Stimulated activated CD8-positive, alpha-beta memory T cell treated with anti-CD3 and anti-CD28 coated beads, Interleukin-4, amount 100 ng/mL, for 4 hours (primary cell): ENCODE measurements around the gene SNX21.
"Not testable (repeated sequence)": the region's sequence is repeated elsewhere in the genome, so short reads cannot be mapped to it uniquely, and the experiment has no call there.

Experiments used
- DNase-seq, 2 donors: peaks; one replicate each; pipeline ENCODE4 v3.0.0-alpha.2; 2020; ENCODE audit warnings: low read depth in 2 of 2, low spot score in 1 of 2

SNX21 gene, protein sequence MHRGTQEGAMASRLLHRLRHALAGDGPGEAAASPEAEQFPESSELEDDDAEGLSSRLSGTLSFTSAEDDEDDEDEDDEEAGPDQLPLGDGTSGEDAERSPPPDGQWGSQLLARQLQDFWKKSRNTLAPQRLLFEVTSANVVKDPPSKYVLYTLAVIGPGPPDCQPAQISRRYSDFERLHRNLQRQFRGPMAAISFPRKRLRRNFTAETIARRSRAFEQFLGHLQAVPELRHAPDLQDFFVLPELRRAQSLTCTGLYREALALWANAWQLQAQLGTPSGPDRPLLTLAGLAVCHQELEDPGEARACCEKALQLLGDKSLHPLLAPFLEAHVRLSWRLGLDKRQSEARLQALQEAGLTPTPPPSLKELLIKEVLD

GRCh38 chr20:45833030-45833882, at the start of gene SNX21:
SNX21 (plus strand) TSS chr20:45833799; CDS start chr20:45833920, 121 bp downstream.
- DNase-seq: no peak

- DNase-seq: no peak
Observed at GRCh38 chr20:45788351-45788750, 45.2 kb upstream of the SNX21 start.

DNA sequence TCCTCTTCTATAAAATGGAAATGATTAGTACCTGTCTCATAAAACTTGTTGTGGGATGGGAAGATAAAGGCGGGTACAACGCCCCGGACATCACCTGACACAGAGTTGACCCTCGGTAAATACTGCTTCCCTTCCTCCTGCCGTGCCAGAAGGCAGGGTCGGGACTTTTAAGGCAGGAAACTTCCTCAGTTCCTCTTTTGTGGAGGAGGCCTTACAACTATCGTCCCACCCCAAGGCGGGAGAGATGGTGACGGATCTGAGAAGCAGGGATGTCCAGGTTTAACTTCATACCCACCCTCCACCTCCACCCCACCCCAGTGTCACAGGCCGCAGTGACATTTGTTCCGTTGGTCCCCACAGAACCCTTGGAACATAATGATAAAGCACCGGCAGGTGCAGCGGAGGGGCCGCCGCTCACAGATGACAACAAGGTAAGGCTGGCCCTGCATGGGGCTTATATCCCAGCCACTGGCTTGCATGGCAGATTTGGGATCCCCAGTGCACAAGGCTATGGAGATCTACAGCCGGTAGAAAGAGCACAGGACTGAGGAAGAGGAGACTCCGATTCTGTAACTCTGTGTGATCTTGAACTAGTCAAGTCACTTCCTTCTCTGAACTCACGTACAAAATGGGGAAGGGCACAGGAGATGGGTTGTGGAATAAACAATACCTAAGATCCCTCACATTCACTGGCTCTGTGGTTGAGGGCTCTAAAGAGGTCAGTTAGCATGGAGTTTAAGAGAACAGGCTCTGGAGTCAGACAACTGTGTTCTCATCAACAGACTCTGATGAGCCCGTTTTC, 41.1 kb upstream of the SNX21 start:
- DNase-seq: no peak

DNA sequence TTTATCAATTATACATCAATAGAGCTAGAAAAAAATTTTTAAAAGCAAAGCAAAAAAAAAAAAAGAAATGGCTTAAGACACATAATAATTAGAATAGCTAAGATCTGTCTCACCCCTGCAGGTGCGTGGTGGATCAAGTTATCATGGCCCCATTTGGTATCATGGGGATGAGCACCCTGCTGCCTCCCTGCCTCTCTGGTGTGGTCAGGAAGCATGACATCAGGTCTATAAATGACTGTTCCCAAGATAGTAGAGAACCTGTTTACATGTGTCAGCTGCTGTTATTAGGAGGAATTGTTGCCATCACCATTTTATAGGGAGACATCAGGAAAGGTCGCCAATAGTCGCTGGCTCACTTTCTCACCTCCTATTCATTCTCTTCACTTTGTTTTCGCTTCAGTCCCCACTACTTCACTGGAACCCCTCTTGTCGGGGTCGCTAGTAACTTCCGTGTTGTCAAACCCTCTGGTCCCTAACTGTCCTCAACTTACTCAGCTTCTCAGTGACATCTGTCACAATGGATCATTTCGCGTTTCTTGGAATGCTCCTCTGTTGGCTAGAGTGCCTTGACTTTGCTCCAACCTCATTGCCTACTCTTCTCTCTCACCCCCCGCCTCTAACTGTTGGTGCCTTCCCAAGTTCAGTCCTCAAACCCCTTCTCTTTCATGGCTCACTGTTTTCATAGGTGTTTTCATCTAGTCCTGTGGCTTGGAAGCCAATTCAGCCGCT, 37.1 kb upstream of the SNX21 start:
- no peak for DNase-seq

- DNase-seq: not testable (repeated sequence)
Observed at GRCh38 chr20:45797510-45797909, 36.1 kb upstream of the SNX21 start.

- not testable (repeated sequence) for DNase-seq
Observed at GRCh38 chr20:45797955-45798354, 35.6 kb upstream of the SNX21 start.

GRCh38 chr20:45798935-45799642, 34.5 kb upstream of the SNX21 start:
- peak; percentile 28 to 32 for DNase-seq

GRCh38 chr20:45801851-45802250, 31.7 kb upstream of the SNX21 start:
- DNase-seq: no peak

DNA sequence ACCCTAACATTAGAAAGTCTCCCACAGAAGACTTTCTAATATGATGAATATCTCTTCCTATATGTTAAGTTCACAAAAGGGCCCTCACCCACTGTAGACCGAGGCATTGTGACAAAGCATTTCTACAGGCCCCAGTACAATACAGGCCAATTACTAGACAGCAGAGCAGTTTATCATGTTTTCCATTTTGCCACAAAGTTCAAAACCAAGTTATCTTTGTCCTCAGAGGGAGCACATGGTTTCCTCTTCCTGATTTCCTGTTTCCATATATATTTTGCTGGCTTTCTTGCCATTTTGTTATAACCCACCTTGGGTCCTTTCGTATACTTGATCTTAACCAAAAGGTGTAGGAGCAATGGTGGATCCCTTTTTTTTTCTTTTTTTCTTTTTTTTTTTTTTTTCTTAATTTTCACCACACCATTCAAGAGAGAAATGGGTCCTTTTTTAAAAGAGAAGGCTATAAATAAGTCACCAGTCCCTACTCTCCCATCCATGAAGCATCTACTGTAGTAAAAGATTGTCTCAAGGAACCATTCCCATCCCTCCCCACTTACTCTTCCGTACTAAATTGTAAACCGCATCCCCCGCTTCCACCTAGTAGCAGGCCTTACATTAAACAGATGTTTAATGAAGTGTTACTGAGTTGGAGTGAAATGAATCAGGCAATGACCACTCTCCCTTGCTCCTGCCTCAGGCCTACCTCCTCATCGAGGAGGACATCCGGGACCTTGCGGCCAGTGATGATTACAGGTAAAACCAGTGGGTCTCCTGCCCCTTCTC, 23.2 kb upstream of the SNX21 start:
- DNase-seq: no peak

- peak; percentile 85 to 86 for DNase-seq
Observed at GRCh38 chr20:45812157-45813005, 21.2 kb upstream of the SNX21 start, which contains the start of gene UBE2C. UBE2C (plus strand) TSS chr20:45812644; CDS start chr20:45812696, 52 bp downstream.

GRCh38 chr20:45813006-45813340, 20.6 kb upstream of the SNX21 start:
- no peak for DNase-seq

- no peak for DNase-seq
Observed at GRCh38 chr20:45813489-45813888, 20.1 kb upstream of the SNX21 start.

DNA sequence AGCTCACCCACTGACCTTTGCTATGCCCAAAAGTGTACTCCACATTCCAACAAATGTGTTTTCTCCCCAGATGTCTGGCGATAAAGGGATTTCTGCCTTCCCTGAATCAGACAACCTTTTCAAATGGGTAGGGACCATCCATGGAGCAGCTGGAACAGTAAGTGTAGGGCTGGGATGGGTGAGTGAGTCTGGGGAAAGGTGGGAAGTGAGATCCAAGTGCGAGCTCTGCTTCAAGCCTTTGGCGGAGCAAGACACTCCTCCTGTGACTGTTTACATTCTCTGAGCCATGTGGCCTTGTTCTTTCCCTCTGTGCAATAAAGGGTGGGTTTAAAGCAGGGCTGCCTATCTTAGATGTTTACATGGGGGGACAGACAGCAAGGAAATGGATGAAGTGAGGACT, 19.3 kb upstream of the SNX21 start:
- no peak for DNase-seq

DNA sequence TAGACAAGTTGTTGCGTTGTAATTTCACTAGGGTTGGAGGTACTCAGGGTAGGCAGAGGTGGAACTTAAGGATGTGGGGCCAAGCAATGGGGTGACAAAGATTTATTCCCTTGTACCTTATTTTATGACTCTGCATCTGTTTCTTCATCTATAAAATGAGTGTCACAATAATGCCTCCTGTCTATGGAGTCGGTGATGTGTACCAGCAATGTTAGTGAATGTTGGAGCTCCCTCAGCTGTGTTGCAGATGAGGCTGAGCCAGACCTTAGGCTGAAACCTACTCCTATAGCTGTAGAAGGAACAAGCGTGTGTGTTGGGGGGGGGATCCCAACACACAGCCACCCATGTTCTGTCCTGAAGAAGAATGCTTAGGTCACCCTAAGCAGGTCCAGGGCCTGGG, 16.6 kb upstream of the SNX21 start:
- no peak for DNase-seq

- DNase-seq: no peak
Observed at GRCh38 chr20:45817376-45818194, 16.0 kb upstream of the SNX21 start.

GRCh38 chr20:45818239-45818638, 15.4 kb upstream of the SNX21 start:
- DNase-seq: no peak

GRCh38 chr20:45819466-45819865, 14.1 kb upstream of the SNX21 start:
- no peak for DNase-seq

DNA sequence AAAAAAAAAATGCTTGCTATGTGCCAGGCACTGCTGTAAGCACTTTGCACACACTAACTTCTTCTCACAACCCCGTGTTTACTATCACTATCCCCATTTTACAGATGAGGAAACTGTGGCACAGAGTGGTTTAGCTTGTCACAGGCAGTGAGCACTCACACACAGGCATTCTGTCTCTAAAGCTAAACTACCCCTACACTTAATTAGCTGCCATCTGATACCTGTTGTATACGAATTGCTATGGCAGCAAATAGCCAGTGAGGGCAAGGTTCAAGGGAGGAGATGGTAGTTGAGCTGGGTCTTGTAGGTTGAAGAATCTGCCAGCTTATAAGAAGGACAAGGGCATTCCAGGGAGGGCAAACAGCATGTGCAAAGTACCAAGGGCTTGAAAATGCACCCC, 11.7 kb upstream of the SNX21 start:
- no peak for DNase-seq
